Mucosa of descending colon (tissue), 3 donors: ENCODE data around the gene AMER2. TPM values are rescaled to one million over a fixed set of nuclear protein-coding genes. Genes with fewer than 3 reads are reported as not detected.

Experiments
- ATAC-seq: fragments of 200-7000 bp; cut with Tn5 transposase; one replicate; pipeline ENCODE4 v1.9.1; 2020; ENCODE audit warnings: mild to moderate bottlenecking, moderate library complexity
- DNase-seq, 3 donors: peaks; one replicate each; pipeline ENCODE4 v3.0.0-alpha.2; 2020
- H3K36me3 ChIP-seq: fragments of 200-600 bp; one replicate; pipeline ENCODE4 v1.8.0; 2021; ENCODE audit warnings: low read depth, mild to moderate bottlenecking
- H3K4me1 ChIP-seq: fragments of 200-600 bp; one replicate; pipeline ENCODE4 v1.8.0; 2021; ENCODE audit warnings: low read depth, mild to moderate bottlenecking
- H3K4me3 ChIP-seq: fragments of 200-600 bp; one replicate; pipeline ENCODE4 v1.8.0; 2021; ENCODE audit warnings: mild to moderate bottlenecking
- H3K9me3 ChIP-seq: fragments of 200-600 bp; one replicate; pipeline ENCODE4 v1.8.0; 2021; ENCODE audit warnings: mild to moderate bottlenecking
- intact Hi-C, 2 donors: fragments of 100-400 bp; cut with DNase I in 1 of 2; cut with micrococcal nuclease in 1 of 2; formaldehyde crosslinking; loops; one replicate each; pipeline versions ENCODE4 v1.11.0 to v1.11.1; 2022; cut with DNase I, micrococcal nuclease
- total RNA-seq, 3 donors: library from RNA; stranded (reverse); fragmentation: NEBNext Ultra II Directional in 2 of 3; extraction: Animal tissue kit (Norgen Biotek cat#: 25700) in 2 of 3; gene quantifications; one replicate each; pipeline versions ENCODE4 v1.2.1 to v1.2.4, GENCODE V29; 2021 to 2023
- TF ChIP-seq, protein P1 (sequence below): fragments of 200-600 bp; IDR thresholded peaks from one replicate; pipeline ENCODE4 v1.8.0; 2022; ENCODE audit warnings: antibody characterized with exemption, mild to moderate bottlenecking
- donor health status: DM: no; HTN: no; CAD: no; lungs with moderate emphysema.
- donor health status: DM: no; HTN: no; CAD: no.
- donor health status: DM: no; HTN: yes; CAD: no.

The AMER2 gene
- total RNA-seq, 3 donors from 2014 or later = 0.05 to 0.70 TPM; not detected in 1

DNA sequence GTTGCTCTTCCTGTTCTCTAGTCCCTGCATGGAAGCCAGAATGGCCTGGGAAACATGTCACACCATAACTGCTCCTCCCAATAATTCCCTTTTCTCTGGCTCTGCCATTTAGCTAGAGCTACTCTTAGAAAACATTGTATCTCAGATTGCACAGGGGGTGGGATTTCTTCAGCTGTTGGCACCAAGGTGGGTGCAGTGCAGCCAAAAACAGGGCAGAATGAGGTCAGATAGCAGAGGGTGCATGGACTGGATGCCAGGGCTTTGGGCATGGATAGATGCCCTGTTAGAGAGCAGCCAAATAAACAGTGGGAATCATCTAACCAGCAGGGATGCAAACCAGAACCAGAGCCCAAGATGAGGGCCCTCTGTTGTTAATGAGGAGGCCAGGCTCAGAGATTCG is 4.9 kb upstream of the AMER2 start:
- TF ChIP-seq, protein P1, sequence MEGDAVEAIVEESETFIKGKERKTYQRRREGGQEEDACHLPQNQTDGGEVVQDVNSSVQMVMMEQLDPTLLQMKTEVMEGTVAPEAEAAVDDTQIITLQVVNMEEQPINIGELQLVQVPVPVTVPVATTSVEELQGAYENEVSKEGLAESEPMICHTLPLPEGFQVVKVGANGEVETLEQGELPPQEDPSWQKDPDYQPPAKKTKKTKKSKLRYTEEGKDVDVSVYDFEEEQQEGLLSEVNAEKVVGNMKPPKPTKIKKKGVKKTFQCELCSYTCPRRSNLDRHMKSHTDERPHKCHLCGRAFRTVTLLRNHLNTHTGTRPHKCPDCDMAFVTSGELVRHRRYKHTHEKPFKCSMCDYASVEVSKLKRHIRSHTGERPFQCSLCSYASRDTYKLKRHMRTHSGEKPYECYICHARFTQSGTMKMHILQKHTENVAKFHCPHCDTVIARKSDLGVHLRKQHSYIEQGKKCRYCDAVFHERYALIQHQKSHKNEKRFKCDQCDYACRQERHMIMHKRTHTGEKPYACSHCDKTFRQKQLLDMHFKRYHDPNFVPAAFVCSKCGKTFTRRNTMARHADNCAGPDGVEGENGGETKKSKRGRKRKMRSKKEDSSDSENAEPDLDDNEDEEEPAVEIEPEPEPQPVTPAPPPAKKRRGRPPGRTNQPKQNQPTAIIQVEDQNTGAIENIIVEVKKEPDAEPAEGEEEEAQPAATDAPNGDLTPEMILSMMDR = no peak
- Histone ChIP-seq H3K9me3 (no peaks in the 10 kb centered on the region), H3K4me1 (peaks cover 2% of the 10 kb centered on the region), H3K36me3 (no peaks in the 10 kb centered on the region), H3K4me3 (no peak overlapping the region)
- ATAC-seq (no peak), DNase-seq (no peak)
- intact Hi-C loops = no loop called here

DNA sequence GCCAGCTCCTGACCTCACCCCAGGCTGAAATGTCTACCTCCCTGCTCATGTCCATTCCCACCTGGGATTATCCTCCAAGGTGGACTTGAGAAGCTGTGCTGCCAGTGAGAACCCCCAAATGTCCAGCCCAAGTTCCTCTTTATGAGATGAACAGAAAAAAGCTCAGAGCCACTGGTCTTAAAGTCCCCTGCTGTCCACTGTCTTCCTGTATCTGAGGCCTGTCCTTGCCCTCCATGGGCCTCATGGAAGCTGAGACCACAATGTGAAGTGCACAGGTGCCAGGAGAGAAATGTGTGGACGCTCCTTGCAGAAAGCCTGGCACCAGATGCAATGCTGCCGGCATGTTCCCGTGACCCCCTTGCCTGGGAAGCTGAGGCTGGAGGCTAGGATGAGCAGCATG is 3.3 kb upstream of the AMER2 start:
- ATAC-seq (no peak), DNase-seq (no peak)
- TF ChIP-seq, protein P1 = no peak
- H3K4me1 ChIP-seq = peaks cover 8% of the 10 kb centered on the region
- no peak overlapping the region for H3K4me3 ChIP-seq
- H3K36me3 ChIP-seq = no peaks in the 10 kb centered on the region
- intact Hi-C loops = no loop called here
- no peaks in the 10 kb centered on the region for H3K9me3 ChIP-seq

DNA sequence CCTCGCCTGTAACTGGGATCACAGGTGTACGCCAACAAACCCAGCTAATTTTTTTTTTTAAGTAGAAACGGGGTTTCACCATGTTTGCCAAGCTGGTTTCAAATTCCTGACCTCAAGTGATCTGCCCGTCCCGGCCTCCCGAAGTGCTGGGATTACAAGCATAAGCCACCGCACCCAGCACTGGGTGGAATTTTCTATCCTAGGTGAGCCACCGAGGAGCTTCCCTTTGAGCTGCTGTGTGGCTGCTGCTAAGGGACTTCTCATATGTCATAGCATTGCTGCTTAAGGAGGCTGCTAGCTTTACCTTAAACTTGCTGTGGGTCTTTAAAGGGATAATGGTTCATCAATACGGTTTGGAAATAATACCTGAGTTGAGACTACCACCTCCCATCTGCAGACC is 2.9 kb upstream of the AMER2 start:
- intact Hi-C loops = no loop called here

DNA sequence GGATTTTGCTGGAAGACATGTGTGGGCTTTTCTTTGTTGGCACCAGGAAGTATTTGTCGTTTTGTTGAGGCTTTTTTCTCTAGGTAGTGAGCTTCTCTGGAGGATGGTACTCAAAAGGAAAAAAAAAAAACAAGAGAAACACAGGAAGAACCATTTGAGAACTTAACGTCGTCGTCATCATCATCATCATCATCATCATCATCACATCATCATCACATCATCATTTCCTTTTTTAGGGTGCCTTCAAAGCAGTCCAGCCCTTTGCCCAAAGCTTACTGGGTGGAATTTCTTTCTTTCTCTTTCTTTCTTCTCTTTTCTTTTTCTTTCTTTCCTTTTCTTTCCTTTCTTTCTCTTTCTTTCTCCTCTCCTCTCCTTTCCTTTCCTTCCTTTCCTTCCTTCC is 2.2 kb upstream of the AMER2 start:
- no peak for DNase-seq
- intact Hi-C loops = no loop called here

More for the DNA sequence above, 2.9 kb upstream of the AMER2 start:
- DNase-seq (no peak), ATAC-seq (no peak)
- Histone ChIP-seq H3K4me3 (no peak overlapping the region), H3K9me3 (no peaks in the 10 kb centered on the region), H3K36me3 (no peaks in the 10 kb centered on the region), H3K4me1 (peaks cover 8% of the 10 kb centered on the region)
- TF ChIP-seq, protein P1 = no peak

DNA sequence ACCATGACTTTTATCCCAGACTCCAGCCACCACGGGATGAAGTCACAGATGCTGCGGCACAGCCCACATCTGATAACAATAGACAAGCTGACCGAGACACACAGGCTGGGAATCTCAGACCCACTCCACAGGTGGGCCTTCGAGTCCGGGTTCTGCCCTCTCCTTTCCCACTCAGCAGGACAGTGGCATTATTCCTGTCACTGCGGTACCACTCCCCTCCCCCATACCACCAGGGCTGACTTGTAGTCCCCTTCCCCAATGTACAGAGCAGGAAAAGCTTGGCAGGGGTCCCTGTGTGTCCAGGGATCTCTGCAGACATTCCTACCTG is 179 bp upstream of the AMER2 start:
- DNase-seq = no peak
- peaks cover 8% of the 10 kb centered on the region for H3K4me1 ChIP-seq
- TF ChIP-seq, protein P1 = no peak
- intact Hi-C loops = no loop called here
- no peaks in the 10 kb centered on the region for H3K36me3 ChIP-seq
- H3K4me3 ChIP-seq = no peak overlapping the region
- no peak for ATAC-seq
- no peaks in the 10 kb centered on the region for H3K9me3 ChIP-seq

More for the DNA sequence above, 2.2 kb upstream of the AMER2 start:
- TF ChIP-seq, protein P1 = no peak
- Histone ChIP-seq H3K4me3 (no peak overlapping the region), H3K4me1 (peaks cover 8% of the 10 kb centered on the region), H3K36me3 (no peaks in the 10 kb centered on the region), H3K9me3 (no peaks in the 10 kb centered on the region)
- no peak for ATAC-seq

DNA sequence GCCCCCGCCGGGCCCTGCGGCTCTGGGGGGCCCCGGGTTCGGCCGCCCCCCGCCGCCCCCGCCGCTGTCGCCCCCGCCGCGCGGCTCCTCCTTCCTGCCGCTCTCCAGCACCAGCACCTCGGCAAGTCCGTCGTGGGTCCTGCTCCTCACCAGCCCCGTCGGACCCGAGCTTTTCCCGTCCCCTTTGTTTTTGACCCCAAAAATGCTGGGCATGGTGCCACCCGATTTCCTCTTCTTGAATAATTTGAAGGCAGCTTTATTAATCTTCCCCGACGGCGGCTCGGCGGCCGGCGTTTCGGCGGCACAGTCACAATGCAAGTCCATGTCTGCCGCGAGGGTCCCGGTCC is 945 bp downstream of the AMER2 start:
- H3K36me3 ChIP-seq = no peaks in the 10 kb centered on the region
- no peak for DNase-seq
- intact Hi-C loops = no loop called here
- no peak for ATAC-seq
- H3K4me3 ChIP-seq = no peak overlapping the region
- H3K4me1 ChIP-seq = peaks cover 8% of the 10 kb centered on the region
- no peaks in the 10 kb centered on the region for H3K9me3 ChIP-seq
- TF ChIP-seq, protein P1 = no peak
